D341Med (cell line): Measurements from ENCODE around the gene PEAK1.

ENCODE experiments used
- DNase-seq: peaks from one replicate; pipeline ENCODE4 v3.0.0; 2012; ENCODE audit warnings: low spot score

PEAK1 gene

GRCh38 chr15:77087213-77087612 is 332.7 kb downstream of the PEAK1 start:
- no peak for DNase-seq

- no peak for DNase-seq
Observed at GRCh38 chr15:77085297-77085696, 334.6 kb downstream of the PEAK1 start.

- DNase-seq = no peak
Observed at GRCh38 chr15:77084436-77084835, 335.5 kb downstream of the PEAK1 start.

- DNase-seq = peak; percentile 52
Observed at GRCh38 chr15:77083381-77084160, 336.3 kb downstream of the PEAK1 start.

- DNase-seq = no peak
Observed at GRCh38 chr15:77081971-77082370, 337.9 kb downstream of the PEAK1 start.

GRCh38 chr15:77076323-77076915 is 343.5 kb downstream of the PEAK1 start:
- DNase-seq = no peak

GRCh38 chr15:77075528-77075927 is 344.4 kb downstream of the PEAK1 start:
- no peak for DNase-seq

- no peak for DNase-seq
Observed at GRCh38 chr15:77074350-77074749, 345.6 kb downstream of the PEAK1 start.

- DNase-seq = no peak
Observed at GRCh38 chr15:77071305-77072223, 348.3 kb downstream of the PEAK1 start.

GRCh38 chr15:77070495-77071304 is 349.2 kb downstream of the PEAK1 start, which contains the start of gene TSPAN3:
Gene TSPAN3, minus strand, starts transcription at chr15:77071109. Its CDS starts 155 bp downstream, at chr15:77070954.
- peak; percentile 99 for DNase-seq

GRCh38 chr15:77070180-77070494 is 349.8 kb downstream of the PEAK1 start:
- DNase-seq = no peak

GRCh38 chr15:77069521-77070121 is 350.3 kb downstream of the PEAK1 start:
- no peak for DNase-seq

GRCh38 chr15:77068633-77069032 is 351.3 kb downstream of the PEAK1 start:
- DNase-seq = no peak

GRCh38 chr15:77067691-77068367 is 352.1 kb downstream of the PEAK1 start:
- DNase-seq = no peak

GRCh38 chr15:77066971-77067690 is 352.8 kb downstream of the PEAK1 start:
- DNase-seq = no peak

GRCh38 chr15:77064539-77065308 is 355.2 kb downstream of the PEAK1 start:
- no peak for DNase-seq

GRCh38 chr15:77064063-77064462 is 355.8 kb downstream of the PEAK1 start:
- DNase-seq = no peak

- DNase-seq = no peak
Observed at GRCh38 chr15:77063249-77063648, 356.7 kb downstream of the PEAK1 start.

GRCh38 chr15:77060546-77060945 is 359.4 kb downstream of the PEAK1 start:
- DNase-seq = no peak
